ENCODE data around the gene UNC13C.

The UNC13C gene

DNA sequence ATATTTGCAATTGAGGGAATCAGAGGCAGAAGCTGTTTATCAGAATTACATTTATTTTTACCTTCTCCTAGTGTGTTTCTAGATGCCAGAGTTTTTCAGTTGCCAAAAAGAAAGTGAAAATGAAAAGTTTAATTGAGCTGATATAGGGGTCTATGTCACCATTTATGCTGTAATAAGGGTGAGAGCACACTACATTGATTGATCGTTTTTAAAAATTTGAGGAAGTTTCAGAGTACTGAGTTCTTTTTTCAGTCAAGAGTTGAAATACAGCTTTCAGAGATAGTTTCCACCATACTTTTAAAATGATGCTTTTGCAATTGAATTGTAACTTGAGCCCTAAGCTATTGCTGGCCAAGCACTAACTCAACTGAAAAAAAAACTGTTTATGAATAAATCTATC, 326.9 kb downstream of the UNC13C start:
- Histone ChIP-seq H3K4me3 (ENCODE audit: low read length) (no peak overlapping the region), H3K4me1 (ENCODE audit: control insufficient read depth, low read length) (no peaks in the 10 kb centered on the region), H4K20me1 (ENCODE audit: control insufficient read depth, insufficient read depth, low read depth, low read length) (no peaks in the 10 kb centered on the region), H3K79me2 (ENCODE audit: control insufficient read depth, low read length) (no peaks in the 10 kb centered on the region), H3K27me3 (ENCODE audit: control insufficient read depth, low read length) (no peaks in the 10 kb centered on the region), H3K9me2 (replicated peaks; ENCODE audit: control insufficient read depth, low read length) (no peaks in the 10 kb centered on the region), H3K4me2 (ENCODE audit: low read length) (no peak overlapping the region), H3K9me3 (ENCODE audit: control insufficient read depth, insufficient read depth, low read length) (no peaks in the 10 kb centered on the region), H3K27ac (ENCODE audit: low read depth, low read length) (no peak overlapping the region), H3K36me3 (ENCODE audit: control insufficient read depth, low read length) (no peaks in the 10 kb centered on the region), H3F3A (ENCODE audit: control insufficient read depth, insufficient read depth) (no peaks in the 10 kb centered on the region)
- TF ChIP-seq CTCF (IDR thresholded peaks at IDR 0.05; ENCODE audit: low read depth, low read length, poor library complexity, severe bottlenecking) = no peak
- TF ChIP-seq EZH2phosphoT487 (IDR thresholded peaks at IDR 0.05; ENCODE audit: borderline replicate concordance, low read length) = no peak

GRCh38 chr15:54307252-54307902, 329.1 kb downstream of the UNC13C start:
- no peaks in the 10 kb centered on the region for H3K9me2 ChIP-seq (replicated peaks; ENCODE audit: control insufficient read depth, low read length)
- no peaks in the 10 kb centered on the region for H3K27me3 ChIP-seq (ENCODE audit: control insufficient read depth, low read length)
- H4K20me1 ChIP-seq (ENCODE audit: control insufficient read depth, insufficient read depth, low read depth, low read length) = no peaks in the 10 kb centered on the region
- H3K27ac ChIP-seq (ENCODE audit: low read depth, low read length) = no peak overlapping the region
- H3K9me3 ChIP-seq (ENCODE audit: control insufficient read depth, insufficient read depth, low read length) = no peaks in the 10 kb centered on the region
- no peak overlapping the region for H3K4me2 ChIP-seq (ENCODE audit: low read length)
- no peak for TF ChIP-seq EZH2phosphoT487 (IDR thresholded peaks at IDR 0.05; ENCODE audit: borderline replicate concordance, low read length)
- no peak for TF ChIP-seq CTCF (IDR thresholded peaks at IDR 0.05; ENCODE audit: low read depth, low read length, poor library complexity, severe bottlenecking)
- no peak overlapping the region for H3K4me3 ChIP-seq (ENCODE audit: low read length)
- no peaks in the 10 kb centered on the region for H3F3A ChIP-seq (ENCODE audit: control insufficient read depth, insufficient read depth)
- no peaks in the 10 kb centered on the region for H3K4me1 ChIP-seq (ENCODE audit: control insufficient read depth, low read length)
- no peaks in the 10 kb centered on the region for H3K79me2 ChIP-seq (ENCODE audit: control insufficient read depth, low read length)
- no peaks in the 10 kb centered on the region for H3K36me3 ChIP-seq (ENCODE audit: control insufficient read depth, low read length)

DNA sequence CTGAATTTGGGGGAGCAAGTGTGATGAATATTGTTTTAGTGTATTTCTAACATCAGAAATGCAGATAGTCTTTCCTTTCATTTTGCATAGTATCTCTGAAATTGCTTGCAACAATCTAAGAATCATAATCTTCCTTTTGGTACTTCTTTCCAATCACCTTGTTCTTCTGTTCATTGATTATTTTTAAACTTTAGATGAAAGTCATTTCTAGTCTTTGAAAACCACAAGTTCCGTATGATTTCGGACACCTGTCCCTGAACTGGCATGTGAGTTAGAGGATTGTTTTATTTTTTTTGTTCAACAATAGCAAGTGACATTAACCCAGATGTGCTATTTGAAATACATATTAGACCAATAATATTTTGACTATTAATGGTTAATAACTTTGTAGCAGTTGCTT, 329.7 kb downstream of the UNC13C start:
- no peak overlapping the region for H3K4me3 ChIP-seq (ENCODE audit: low read length)
- no peaks in the 10 kb centered on the region for H4K20me1 ChIP-seq (ENCODE audit: control insufficient read depth, insufficient read depth, low read depth, low read length)
- no peaks in the 10 kb centered on the region for H3K9me2 ChIP-seq (replicated peaks; ENCODE audit: control insufficient read depth, low read length)
- H3F3A ChIP-seq (ENCODE audit: control insufficient read depth, insufficient read depth) = no peaks in the 10 kb centered on the region
- no peaks in the 10 kb centered on the region for H3K9me3 ChIP-seq (ENCODE audit: control insufficient read depth, insufficient read depth, low read length)
- H3K27ac ChIP-seq (ENCODE audit: low read depth, low read length) = no peak overlapping the region
- no peaks in the 10 kb centered on the region for H3K79me2 ChIP-seq (ENCODE audit: control insufficient read depth, low read length)
- H3K4me1 ChIP-seq (ENCODE audit: control insufficient read depth, low read length) = no peaks in the 10 kb centered on the region
- no peak overlapping the region for H3K4me2 ChIP-seq (ENCODE audit: low read length)
- H3K36me3 ChIP-seq (ENCODE audit: control insufficient read depth, low read length) = no peaks in the 10 kb centered on the region
- TF ChIP-seq EZH2phosphoT487 (IDR thresholded peaks at IDR 0.05; ENCODE audit: borderline replicate concordance, low read length) = no peak
- TF ChIP-seq CTCF (IDR thresholded peaks at IDR 0.05; ENCODE audit: low read depth, low read length, poor library complexity, severe bottlenecking) = no peak
- no peaks in the 10 kb centered on the region for H3K27me3 ChIP-seq (ENCODE audit: control insufficient read depth, low read length)
